Progenitor cell of endocrine pancreas (in vitro differentiated cells): ENCODE measurements around the gene ZNF48. TPM values are rescaled to one million over a fixed set of nuclear protein-coding genes. Genes with fewer than 3 reads are reported as not detected.

Source experiments
- DNase-seq: peaks from one replicate; pipeline ENCODE4 v3.0.0; 2021; ENCODE audit warnings: low spot score; ENCODE audit not compliant: unreplicated experiment
- H3K27ac Mint-ChIP-seq: 2 replicates; pipeline ENCODE4 v1.8.0; 2021; ENCODE audit warnings: mild to moderate bottlenecking, moderate library complexity, mixed read lengths
- H3K27me3 Mint-ChIP-seq: 2 replicates; pipeline ENCODE4 v1.8.0; 2021; ENCODE audit warnings: mixed read lengths
- H3K36me3 Mint-ChIP-seq: 2 replicates; pipeline ENCODE4 v1.8.0; 2022; ENCODE audit warnings: mixed read lengths; ENCODE audit not compliant: insufficient read depth
- H3K4me1 Mint-ChIP-seq: 2 replicates; pipeline ENCODE4 v1.8.0; 2021; ENCODE audit warnings: low read depth, mixed read lengths
- H3K4me3 Mint-ChIP-seq: 2 replicates; pipeline ENCODE4 v1.8.0; 2021; ENCODE audit warnings: low read depth, mild to moderate bottlenecking, moderate library complexity, mixed read lengths
- H3K9me3 Mint-ChIP-seq: 2 replicates; pipeline ENCODE4 v1.8.0; 2021; ENCODE audit warnings: low read depth, mixed read lengths
- total RNA-seq: library from RNA; stranded (reverse); gene quantifications from 2 replicates; pipeline ENCODE4 v1.2.1, GENCODE V29; 2021
- TF ChIP-seq, protein P1 (sequence below): fragments of 200-600 bp; sonication (generic); IDR thresholded peaks from one replicate; pipeline ENCODE4 v1.5.0; 2021; ENCODE audit warnings: antibody characterized with exemption, mild to moderate bottlenecking; ENCODE audit not compliant: unreplicated experiment

ZNF48 gene
- total RNA-seq, 1 donor from 2014 or later: 62.6 TPM

DNA sequence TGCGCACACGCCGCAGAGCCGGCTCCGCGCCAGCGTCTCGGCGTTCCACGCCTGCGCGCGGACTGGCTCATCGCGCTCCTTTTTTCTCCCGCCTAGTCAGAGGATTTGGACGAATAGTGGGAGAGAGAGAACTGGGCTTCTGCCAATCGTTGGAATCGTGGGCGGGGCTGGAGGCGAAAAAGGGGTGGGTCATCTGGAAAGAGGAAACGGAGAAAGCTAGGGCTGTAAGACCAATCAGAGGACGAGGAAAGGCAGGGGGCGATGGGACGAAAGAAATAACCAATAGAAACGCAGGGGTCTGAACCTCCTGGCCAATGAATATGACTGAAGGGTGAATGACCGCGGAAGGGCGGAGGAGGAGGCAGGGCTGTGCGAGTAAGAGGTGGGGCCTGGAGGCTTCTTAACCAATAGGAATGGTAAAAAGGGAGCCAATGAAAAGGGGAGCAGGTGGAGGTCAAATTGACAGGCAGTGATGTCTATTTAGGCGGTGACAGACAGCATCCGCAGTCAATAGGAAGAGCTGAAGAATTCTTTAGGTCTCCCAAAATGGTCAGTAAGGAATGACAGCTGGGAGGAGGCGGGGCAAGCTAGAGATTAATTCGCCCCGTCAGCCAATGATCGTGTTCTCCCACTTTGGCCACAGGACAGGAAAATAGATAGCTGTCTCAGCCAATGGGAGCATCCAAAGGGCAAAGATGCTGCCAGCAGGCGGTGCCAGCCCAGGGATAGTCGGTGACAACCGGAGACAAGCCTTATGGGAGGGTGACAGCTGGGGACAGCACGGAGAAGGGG, 24.6 kb upstream of the ZNF48 start, which contains the start of gene TBC1D10B:
TSS of gene TBC1D10B (minus strand) at position 39 of the 792 bp plus-strand sequence. CDS start 311 bp downstream, outside the sequence.
- Mint-ChIP-seq H3K27me3 (no peaks in the 10 kb centered on the region), H3K27ac (peak within 1 kb of the TSS; percentile 99), H3K36me3 (no peaks in the 10 kb centered on the region), H3K9me3 (no peaks in the 10 kb centered on the region), H3K4me3 (peak within 1 kb of the TSS; percentile 82), H3K4me1 (peaks cover 38% of the 10 kb centered on the region)
- DNase-seq: peak; percentile 98
- TF ChIP-seq, protein P1, sequence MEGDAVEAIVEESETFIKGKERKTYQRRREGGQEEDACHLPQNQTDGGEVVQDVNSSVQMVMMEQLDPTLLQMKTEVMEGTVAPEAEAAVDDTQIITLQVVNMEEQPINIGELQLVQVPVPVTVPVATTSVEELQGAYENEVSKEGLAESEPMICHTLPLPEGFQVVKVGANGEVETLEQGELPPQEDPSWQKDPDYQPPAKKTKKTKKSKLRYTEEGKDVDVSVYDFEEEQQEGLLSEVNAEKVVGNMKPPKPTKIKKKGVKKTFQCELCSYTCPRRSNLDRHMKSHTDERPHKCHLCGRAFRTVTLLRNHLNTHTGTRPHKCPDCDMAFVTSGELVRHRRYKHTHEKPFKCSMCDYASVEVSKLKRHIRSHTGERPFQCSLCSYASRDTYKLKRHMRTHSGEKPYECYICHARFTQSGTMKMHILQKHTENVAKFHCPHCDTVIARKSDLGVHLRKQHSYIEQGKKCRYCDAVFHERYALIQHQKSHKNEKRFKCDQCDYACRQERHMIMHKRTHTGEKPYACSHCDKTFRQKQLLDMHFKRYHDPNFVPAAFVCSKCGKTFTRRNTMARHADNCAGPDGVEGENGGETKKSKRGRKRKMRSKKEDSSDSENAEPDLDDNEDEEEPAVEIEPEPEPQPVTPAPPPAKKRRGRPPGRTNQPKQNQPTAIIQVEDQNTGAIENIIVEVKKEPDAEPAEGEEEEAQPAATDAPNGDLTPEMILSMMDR: no peak

GRCh38 chr16:30371248-30371816, 23.9 kb upstream of the ZNF48 start:
- Mint-ChIP-seq H3K4me3 (peak overlapping the region; percentile 76), H3K9me3 (no peaks in the 10 kb centered on the region), H3K27me3 (no peaks in the 10 kb centered on the region), H3K27ac (peak overlapping the region; percentile 99), H3K36me3 (no peaks in the 10 kb centered on the region), H3K4me1 (peaks cover 37% of the 10 kb centered on the region)
- DNase-seq: no peak
- TF ChIP-seq, protein P1: peak; percentile 24

DNA sequence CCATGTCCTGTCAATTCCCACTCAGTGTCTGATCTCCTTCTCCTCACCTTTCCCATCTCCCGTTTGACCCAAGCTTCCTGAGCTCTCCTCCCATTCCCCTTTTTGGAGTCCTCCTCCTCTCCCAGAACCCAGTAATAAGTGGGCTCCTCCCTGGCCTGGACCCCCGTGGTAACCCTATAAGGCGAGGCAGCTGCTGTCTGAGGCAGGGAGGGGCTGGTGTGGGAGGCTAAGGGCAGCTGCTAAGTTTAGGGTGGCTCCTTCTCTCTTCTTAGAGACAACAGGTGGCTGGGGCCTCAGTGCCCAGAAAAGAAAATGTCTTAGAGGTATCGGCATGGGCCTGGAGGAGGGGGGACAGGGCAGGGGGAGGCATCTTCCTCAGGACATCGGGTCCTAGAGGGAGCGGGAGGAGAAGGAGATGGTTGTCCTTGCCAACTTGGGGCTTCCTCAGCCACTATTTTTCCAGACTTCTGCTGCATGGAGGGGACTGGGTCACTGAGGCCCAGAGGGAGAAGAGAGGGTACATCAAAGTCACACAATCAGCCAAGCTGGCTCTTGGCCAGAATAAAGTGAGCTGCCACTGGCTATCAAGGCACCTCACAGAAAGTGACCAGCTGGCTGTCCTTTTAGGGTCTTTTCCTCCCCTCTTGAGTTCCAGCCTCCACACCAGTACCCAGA, 23.0 kb upstream of the ZNF48 start:
- Mint-ChIP-seq H3K27me3 (no peaks in the 10 kb centered on the region), H3K36me3 (no peaks in the 10 kb centered on the region), H3K4me3 (peak overlapping the region; percentile 76), H3K27ac (peak overlapping the region; percentile 99), H3K4me1 (peaks cover 34% of the 10 kb centered on the region), H3K9me3 (no peaks in the 10 kb centered on the region)
- DNase-seq: no peak
- TF ChIP-seq, protein P1: no peak

GRCh38 chr16:30372725-30373124, 22.5 kb upstream of the ZNF48 start:
- DNase-seq: no peak
- no peaks in the 10 kb centered on the region for H3K9me3 Mint-ChIP-seq
- peak overlapping the region; percentile 23 for H3K4me3 Mint-ChIP-seq
- no peaks in the 10 kb centered on the region for H3K36me3 Mint-ChIP-seq
- peaks cover 31% of the 10 kb centered on the region for H3K4me1 Mint-ChIP-seq
- no peaks in the 10 kb centered on the region for H3K27me3 Mint-ChIP-seq
- H3K27ac Mint-ChIP-seq: peak overlapping the region; percentile 76
- TF ChIP-seq, protein P1: no peak

GRCh38 chr16:30374538-30374937, 20.7 kb upstream of the ZNF48 start, which contains the start of gene MYL11:
Gene MYL11 (plus strand): TSS chr16:30374802. CDS start chr16:30374858, 56 bp downstream.
- no peaks in the 10 kb centered on the region for H3K27me3 Mint-ChIP-seq
- H3K4me3 Mint-ChIP-seq: no peak within 1 kb of the TSS
- peaks cover 17% of the 10 kb centered on the region for H3K4me1 Mint-ChIP-seq
- H3K27ac Mint-ChIP-seq: peak within 1 kb of the TSS; percentile 52
- no peaks in the 10 kb centered on the region for H3K36me3 Mint-ChIP-seq
- TF ChIP-seq, protein P1: no peak
- no peak for DNase-seq
- H3K9me3 Mint-ChIP-seq: no peaks in the 10 kb centered on the region
